Measurements from ENCODE around the gene C4BPA.

- TF ChIP-seq CTCF (IDR thresholded peaks at IDR 0.05; ENCODE audit: insufficient read depth, low read depth, low read length) = no peak
- TF ChIP-seq EZH2 (IDR thresholded peaks at IDR 0.05; ENCODE audit: insufficient read depth, low read length) = no peak
These were observed 22.2 kb upstream of the C4BPA start for GRCh38 chr1:207081806-207082205.

Measured in astrocyte (in vitro differentiated cells and primary cell).